HG03469 (cell line): ENCODE results near the gene NYNRIN.
A peak's percentile ranks its signal among the peaks of the same experiment; 100 is the strongest.

ENCODE experiments used
- ATAC-seq: cut with Tn5 transposase; IDR thresholded peaks from one replicate; pipeline ENCODE4 v1.9.1; 2021; ENCODE audit warnings: mild to moderate bottlenecking, moderate library complexity, moderate number of reproducible peaks; ENCODE audit not compliant: unreplicated experiment

The NYNRIN gene

DNA sequence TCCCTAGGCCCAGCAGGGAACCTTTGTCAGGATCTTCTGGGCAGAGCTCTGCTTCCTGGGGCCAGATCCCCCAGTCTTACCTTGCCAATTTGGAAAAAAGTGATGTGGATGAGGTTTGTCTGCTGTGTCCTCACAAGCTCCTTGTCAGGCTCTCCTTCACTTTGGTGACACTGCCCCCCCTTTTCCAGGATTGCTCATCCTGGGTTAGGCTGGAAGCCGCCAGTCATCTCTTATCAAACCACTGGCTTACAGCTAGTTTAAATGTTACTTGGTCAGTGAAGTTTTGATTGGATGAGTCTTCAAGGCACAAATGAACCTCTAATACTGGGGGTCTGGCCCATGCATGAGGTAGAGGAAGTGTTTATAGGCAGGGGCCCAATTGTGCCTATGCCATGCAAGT lies 15.3 kb downstream of the NYNRIN start:
- no peak for ATAC-seq

DNA sequence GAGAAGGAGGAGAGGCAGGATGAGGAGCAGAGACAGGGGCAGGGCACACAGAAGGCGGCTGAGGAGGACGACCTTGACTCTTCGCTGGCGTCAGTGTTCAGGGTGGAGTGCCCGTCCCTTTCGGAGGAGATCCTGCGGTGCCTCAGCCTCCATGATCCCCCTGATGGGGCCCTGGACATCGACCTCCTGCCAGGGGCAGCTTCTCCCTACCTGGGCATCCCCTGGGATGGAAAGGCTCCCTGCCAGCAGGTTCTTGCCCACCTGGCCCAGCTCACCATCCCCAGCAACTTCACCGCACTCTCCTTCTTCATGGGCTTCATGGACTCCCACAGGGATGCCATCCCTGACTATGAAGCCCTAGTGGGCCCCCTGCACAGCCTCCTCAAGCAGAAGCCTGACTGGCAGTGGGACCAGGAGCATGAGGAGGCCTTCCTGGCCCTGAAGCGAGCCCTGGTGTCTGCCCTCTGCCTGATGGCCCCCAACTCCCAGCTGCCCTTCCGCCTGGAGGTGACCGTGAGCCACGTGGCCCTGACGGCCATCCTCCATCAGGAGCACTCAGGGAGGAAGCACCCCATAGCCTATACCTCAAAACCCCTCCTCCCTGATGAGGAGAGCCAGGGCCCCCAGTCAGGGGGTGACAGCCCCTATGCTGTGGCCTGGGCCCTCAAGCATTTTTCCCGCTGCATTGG lies 16.1 kb downstream of the NYNRIN start:
- ATAC-seq: no peak

DNA sequence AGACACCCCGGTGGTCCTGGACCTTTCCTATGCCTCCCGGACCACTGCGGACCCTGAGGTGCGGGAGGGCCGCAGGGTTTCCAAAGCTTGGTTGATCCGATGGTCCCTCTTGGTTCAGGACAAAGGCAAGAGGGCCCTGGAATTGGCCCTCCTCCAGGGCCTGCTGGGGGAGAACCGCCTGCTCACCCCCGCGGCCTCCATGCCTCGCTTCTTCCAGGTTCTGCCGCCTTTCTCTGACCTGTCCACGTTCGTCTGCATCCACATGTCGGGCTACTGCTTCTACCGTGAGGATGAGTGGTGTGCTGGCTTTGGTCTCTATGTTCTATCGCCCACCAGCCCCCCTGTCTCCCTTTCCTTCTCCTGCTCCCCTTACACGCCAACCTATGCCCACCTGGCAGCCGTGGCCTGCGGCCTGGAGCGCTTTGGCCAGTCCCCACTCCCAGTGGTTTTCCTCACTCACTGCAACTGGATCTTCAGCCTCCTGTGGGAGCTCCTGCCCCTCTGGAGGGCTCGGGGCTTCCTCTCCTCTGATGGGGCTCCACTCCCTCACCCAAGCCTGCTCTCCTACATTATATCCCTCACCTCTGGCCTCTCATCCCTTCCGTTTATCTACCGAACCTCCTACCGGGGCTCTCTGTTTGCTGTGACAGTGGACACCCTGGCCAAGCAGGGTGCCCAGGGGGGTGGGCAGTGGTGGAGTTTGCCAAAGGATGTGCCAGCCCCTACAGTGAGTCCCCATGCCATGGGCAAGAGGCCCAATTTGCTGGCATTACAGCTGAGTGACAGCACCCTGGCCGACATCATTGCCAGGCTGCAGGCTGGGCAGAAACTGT lies 16.8 kb downstream of the NYNRIN start:
- no peak for ATAC-seq

DNA sequence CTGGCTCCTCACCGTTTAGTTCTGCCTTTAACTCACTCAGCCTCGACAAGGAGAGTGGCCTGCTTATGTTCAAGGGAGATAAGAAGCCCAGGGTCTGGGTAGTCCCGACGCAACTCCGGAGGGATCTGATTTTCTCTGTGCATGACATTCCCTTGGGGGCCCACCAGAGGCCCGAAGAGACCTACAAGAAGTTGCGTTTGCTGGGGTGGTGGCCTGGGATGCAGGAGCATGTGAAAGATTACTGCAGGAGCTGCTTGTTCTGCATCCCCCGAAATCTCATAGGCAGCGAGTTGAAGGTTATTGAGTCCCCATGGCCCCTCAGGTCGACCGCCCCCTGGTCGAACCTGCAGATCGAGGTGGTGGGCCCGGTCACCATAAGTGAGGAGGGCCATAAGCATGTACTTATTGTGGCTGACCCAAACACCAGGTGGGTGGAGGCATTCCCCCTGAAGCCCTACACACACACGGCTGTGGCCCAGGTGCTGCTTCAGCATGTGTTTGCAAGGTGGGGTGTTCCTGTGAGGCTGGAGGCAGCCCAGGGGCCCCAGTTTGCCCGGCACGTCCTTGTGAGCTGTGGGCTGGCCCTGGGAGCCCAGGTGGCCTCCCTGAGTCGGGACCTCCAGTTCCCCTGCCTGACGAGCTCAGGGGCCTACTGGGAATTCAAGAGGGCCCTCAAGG lies 17.6 kb downstream of the NYNRIN start:
- no peak for ATAC-seq

DNA sequence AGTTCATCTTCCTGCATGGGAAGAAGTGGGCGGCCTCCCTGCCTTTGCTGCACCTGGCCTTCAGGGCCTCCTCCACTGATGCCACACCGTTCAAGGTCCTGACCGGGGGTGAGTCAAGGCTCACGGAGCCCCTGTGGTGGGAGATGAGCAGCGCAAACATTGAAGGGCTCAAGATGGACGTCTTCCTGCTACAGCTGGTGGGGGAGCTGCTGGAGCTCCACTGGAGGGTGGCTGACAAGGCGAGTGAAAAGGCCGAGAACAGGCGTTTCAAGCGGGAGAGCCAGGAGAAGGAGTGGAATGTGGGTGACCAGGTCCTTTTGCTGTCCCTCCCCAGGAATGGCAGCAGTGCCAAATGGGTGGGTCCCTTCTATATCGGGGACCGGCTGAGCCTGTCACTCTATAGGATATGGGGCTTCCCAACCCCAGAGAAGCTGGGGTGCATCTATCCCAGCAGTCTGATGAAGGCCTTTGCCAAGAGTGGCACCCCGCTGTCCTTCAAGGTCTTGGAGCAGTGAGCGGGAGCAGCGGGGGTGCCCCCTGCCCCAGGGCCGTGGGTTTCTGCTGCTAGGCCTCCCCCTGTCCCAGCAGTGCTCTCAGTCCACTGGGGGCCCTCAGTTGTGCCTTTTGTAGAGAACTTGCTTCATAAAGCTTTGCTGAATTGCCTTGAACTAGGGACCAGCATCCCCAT lies 18.3 kb downstream of the NYNRIN start:
- ATAC-seq: no peak

DNA sequence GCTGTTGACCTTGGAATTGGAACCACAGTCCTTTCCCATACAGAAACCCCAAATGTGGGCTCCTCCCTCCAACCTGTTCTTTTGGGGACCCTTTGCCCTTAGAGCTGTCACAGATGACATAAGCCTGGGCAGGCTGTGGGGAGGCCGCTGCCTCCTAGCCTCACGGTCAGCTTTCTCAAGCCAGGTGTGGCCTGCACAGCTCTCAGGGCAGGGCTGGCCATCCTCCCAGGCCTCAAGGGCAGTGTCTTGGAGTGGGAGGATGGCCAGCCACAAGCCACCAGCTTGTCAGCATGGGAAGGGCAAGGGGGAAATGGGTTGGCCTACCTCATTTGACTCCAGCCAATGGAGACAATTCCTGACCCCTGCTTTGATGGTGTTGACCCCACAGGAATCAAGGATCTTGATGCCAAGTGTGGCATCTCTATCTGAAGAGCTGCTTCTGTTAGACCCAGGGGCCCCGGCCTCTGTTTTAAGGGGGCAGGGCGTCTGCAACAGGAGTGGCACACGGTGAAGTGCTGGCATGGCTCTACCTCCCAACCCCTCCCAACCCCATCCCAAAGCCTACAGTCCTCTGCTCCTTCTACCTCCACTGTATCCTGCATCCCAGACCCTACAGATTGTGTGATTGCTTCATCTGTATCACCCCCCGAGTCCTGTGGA lies 19.2 kb downstream of the NYNRIN start:
- no peak for ATAC-seq

DNA sequence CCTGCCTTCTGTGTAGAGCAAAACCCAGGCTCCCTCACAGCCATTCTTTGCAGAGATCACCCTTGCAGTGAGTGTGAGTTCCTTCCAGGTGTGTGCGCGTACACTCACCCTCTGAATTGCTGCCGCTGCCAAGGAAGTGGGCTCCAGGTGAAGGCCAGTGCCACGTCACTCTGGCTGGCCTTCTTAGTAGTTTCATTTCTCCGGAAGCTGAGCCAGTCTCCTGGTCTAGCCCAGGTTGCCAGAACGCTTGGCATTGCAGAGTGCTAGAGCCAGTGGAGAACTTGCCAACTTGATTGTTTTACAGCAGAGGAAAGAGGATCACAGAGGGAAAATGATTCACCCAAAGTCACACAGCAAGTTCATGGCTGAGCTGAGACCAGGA lies 19.7 kb downstream of the NYNRIN start:
- ATAC-seq: no peak

DNA sequence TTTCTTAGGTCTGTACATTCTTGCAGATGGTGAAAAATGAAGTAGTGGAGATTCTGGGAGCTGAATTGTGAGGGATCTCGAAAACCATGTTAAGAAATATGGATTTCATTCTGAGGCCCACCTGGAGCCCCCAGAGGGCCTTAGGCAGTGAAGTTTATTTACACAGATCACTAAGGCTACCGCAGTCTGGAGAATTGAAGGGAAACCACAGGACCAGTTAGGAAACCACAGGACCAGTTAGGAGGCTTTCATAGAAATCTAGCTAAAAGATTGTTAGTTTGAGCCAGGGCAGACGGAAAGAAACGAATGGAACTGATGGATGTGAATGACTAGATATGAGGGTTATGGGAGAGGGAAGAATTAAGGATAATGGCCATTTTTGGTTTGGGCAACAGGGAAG lies 23.5 kb downstream of the NYNRIN start:
- no peak for ATAC-seq

DNA sequence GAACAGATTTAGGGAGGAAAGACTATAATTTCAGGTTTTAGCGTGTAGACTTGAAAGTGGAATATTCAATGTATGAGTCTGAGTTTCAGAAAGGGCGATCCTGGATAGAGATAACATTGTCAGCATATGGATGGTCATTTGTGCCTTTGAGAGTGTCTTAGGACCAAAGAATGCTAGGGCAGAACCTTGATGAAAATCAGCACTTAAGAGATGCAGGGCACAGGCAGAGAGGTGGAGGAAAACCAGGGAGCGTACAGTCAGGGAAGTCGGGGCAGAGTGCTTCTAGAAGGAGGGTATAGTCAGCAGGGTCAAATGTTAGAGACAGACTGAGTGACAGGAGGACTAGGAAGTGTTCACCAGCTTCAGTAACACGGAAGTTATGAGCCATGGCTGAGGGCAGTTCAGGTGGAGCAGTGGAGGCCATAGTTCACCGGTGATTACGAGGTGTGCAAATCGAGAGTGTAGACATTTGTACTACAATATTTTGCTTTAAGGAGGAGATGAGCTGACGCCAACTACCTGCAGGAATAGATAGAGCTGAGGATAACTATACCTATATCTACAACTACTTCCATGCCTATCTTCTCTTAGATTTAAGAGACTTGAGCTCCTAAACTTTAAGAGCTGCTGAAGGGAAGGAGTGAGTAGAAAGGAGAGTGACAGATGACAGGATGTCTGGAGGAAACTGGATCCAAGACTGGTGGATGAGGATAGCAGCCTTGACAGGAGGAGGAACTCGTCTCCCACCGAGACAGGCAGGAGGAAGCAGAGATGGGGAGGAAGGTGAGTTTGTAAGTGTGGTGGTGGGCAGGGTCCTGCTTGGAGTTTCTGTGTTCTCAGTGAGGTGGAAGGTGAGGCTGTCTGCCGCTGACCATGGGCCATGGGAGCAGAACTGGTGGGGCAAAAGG lies 24.1 kb downstream of the NYNRIN start:
- ATAC-seq: no peak

DNA sequence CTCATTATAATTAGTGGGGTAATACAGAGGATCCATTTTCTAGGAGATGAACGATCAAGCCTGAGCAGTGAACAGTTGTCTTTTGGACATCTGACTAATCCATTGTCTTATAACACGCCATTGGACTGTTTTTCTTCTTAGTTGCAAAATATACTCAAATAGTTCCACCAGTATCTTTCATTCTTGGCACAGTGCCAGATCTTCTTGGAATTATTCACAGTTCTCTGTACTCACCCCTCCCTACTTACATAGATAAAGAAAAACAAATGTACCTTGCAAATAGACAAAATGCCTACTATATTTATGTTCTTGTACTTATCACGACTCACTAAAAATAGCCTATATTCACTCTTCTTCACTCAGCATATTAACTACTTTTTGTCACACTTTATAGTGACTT lies 26.9 kb downstream of the NYNRIN start:
- ATAC-seq: no peak

DNA sequence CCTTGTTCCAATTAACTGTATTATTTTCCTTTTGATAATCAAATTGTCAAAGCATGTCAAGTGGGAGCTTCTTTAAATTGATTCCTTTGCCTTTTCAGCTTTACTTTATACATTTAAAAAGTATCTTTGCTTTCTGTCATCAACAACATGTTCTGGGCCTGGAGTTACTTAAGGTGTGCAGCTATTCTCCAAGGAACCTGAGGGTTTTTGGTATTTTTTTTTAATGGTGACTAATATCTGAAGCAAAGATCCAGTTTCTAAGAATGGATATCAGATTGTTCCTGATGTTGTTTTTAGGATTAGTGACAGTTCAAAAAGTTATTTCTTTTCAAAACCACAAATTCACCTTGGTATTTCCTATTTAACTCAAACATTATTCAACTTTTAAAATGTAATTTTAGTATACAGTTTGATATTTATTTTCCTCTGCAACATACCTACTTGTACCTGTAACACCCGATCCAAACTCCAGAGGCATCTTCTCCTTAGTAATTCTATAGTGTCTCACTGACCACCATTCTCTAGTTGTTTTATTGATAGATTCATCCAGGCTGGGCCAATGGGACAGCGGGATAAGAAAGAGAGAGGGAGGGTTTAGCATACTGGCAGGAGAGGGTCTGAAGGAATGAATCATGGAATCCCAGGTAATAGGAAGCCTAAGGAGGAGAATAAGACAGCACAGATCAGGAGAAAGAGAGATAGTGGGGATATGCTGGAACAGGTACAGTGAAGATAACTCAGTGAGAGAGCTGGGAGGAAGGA lies 27.5 kb downstream of the NYNRIN start:
- no peak for ATAC-seq

DNA sequence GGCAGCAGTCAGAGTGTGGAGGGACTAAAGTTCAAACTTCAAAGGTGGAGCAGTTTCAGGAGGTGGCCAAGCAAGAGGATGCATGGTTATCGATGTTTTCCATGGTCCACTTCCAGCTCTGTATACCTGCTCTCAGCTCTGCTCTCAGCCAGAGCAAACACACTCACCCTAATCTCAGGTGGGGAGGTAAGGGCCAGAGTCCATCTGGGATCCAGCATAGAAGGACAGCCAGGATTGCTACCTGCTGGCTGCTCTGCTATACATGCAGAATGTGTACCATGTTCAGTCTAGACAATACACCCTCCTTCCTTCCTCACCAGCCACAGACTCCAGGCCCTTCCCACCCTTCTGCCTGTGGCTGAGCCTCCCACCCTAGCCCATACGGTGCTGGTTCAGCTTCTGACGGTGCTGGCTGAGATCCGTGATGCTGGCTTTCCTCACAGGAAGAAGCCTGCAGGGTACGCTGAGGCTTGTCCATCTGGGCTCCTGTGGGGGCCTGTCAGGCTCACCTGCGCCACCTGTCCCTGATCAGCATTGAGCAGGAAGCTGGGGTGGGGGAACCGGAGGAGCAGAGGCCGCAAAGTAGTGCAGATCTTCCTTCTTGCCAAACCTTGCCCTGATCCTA lies 28.2 kb downstream of the NYNRIN start:
- ATAC-seq: no peak

DNA sequence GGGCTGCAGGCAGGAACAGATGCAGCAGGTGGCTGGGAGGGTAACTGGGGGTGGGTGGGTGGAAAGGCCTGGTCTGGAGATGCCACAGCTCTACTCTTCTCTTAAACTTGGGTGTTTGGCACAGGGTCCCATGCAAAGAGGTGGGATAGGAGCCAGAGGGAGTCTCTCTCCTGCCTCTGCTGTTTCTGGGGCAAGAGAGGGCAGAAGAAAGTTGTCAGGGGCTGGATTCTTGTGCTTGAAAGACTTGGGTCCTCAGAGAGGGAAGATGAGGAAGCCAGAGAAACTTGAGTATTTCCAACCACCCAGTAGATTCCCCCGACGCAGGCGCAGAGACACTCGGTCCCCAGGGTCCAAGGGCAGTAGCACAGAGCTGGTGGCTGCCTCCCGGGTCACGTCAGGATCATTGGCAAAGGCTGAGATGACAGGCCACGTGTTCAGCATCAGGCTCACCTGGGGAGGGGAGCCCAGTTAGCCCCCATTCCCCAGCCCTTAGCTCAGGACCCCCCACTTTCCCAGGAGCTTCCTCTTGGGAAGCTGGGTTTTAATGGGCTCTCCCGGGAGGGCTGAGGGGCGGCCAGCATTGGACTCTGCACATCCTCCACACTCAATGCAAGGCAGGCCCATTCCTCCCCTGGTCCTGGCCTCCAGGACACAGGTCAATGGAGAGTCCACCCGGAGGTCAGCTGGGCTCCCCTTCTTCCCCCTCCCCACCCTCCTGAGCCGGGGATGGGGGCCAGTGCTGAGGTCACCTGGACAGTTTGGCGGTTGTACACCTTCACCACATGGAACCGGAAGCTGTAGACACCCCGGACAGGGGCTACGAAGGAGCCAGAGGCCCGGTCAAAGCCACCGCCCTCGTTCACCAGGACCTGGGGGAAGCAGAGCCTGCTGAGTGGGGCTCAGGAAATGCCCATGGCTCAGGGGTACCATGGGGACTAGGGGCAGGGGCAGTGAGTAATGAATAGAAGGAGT lies 29.0 kb downstream of the NYNRIN start:
- ATAC-seq: no peak

DNA sequence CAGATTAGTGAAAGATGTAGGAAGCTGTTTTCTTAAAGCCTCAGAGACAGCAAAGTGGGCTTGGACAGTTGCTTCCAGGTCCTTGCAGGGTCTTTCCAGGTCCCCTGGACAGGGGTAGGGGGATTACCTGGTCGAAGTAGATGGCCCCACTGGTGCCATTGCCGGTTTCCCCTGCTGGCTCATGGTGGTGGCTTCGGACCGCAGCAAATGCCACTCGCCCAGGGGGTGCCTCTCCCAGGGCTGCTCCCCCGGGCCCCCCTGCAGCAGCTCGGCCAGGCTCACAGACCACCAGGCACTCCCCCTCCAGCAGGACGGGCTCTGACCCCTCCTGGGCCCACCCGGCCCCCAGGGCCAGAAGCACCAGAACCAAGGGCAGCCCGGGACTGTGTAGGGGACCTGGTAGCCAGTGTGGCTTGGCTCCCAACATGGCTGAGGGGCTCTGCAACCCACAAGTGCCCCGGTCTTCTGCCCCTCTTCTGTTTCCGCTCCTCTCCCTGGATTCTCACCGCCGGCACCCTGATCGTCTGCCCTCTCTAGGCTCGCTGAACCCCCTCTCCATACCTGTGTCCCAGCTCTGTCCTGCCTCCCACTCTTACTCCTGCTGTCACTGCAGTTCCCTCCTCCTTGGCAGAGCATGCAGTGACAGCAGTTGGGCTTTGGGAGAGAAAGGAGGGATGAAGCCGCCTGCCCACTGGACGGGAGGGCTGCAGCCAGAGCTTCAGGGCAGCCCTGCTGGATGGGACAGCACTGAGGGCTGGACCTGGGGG lies 30.0 kb downstream of the NYNRIN start:
- no peak for ATAC-seq

DNA sequence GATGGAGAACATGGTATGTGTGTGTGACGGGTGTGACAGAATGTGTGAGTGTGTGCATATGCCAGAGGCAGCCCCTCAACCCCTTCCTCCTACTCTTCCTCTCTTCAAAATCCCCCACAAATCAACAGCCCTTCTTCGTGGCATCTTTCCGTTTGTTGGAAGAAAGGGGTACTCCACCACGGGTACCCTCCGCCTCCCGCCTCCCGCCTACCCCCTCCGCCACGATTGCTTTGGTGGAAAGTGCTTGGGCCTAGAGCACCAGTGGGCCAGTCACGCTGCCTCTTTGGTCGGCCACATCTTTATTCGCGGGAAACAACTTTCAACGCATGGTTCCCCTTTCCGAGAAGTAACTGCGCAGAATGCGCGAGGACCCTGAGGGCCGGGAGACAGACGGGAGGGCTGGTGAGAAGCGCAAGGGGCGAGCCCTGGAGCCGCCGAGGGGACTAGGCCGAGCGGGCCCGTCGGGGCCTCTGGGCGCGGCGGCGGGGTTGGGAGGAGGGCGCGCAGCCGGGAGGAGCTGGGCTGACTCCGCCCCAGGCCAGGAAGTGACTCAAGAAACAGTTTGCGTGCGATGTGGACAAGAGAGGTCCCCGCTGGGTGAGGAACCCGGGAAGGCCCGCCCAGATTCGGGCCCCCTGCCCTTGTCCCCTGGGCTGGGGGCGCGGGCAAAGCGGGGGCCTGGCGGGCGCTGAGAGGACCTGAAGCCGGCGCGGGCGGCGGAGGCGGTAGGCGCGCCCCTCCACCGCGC lies 30.8 kb downstream of the NYNRIN start, which contains the start of the genes CBLN3 and KHNYN:
TSS of gene CBLN3 (minus strand) at position 274 of the 748 bp plus-strand sequence. CDS start 614 bp downstream, outside the sequence.
TSS of gene KHNYN (plus strand) at position 560 of the 748 bp plus-strand sequence. CDS start 777 bp downstream, outside the sequence.
- ATAC-seq: peak; percentile 73
